Measurements from ENCODE around the gene RASGRF2.

RASGRF2 gene

GRCh38 chr5:81171769-81172168 is 211.6 kb downstream of the RASGRF2 start:
- ChIA-PET POLR2A (no interaction called here), CTCF (no interaction called here)
- TF ChIP-seq, protein P1, sequence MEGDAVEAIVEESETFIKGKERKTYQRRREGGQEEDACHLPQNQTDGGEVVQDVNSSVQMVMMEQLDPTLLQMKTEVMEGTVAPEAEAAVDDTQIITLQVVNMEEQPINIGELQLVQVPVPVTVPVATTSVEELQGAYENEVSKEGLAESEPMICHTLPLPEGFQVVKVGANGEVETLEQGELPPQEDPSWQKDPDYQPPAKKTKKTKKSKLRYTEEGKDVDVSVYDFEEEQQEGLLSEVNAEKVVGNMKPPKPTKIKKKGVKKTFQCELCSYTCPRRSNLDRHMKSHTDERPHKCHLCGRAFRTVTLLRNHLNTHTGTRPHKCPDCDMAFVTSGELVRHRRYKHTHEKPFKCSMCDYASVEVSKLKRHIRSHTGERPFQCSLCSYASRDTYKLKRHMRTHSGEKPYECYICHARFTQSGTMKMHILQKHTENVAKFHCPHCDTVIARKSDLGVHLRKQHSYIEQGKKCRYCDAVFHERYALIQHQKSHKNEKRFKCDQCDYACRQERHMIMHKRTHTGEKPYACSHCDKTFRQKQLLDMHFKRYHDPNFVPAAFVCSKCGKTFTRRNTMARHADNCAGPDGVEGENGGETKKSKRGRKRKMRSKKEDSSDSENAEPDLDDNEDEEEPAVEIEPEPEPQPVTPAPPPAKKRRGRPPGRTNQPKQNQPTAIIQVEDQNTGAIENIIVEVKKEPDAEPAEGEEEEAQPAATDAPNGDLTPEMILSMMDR (IDR thresholded peaks at IDR 0.05; ENCODE audit: insufficient read depth, low read length, missing control alignments): no peak
- DNase-seq (ENCODE audit: low read depth, low spot score): no peak
- no peak overlapping the region for H3K4me3 ChIP-seq (ENCODE audit: low read depth, low read length)

GRCh38 chr5:81172710-81173109 is 212.5 kb downstream of the RASGRF2 start:
- DNase-seq (ENCODE audit: low read depth, low spot score): no peak
- CTCF ChIA-PET: interaction anchor here (0.7 kb wide), 1 partner anchor 21 kb away, joined by 4 read pairs; no protein-coding TSS in a partner anchor
- POLR2A ChIA-PET: no interaction called here

DNA sequence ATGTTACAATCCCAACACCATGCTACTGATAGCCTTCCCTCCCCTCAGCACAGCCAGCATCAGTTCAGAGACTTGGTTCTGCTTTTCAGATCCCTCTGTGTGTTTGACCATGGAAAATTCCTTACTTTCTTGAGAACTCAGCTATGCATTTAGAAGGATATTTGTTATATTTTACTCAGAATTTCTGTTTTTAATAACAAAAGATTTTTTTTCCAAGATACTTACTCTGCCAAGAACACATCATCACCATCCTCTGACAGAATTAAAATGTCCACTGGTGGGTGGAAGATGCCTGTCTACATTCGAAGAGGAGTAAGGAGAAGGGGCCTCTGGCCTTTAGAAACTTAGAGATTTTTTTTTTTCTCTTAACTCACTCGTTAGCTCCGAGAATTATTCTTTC is 216.9 kb downstream of the RASGRF2 start:
- TF ChIP-seq, protein P1 (IDR thresholded peaks at IDR 0.05; ENCODE audit: insufficient read depth, low read length, missing control alignments): no peak
- CTCF ChIA-PET: no interaction called here
- H3K4me3 ChIP-seq (ENCODE audit: low read depth, low read length): no peak overlapping the region
- DNase-seq (ENCODE audit: low read depth, low spot score): no peak
- POLR2A ChIA-PET: no interaction called here

More at GRCh38 chr5:81172710-81173109, 212.5 kb downstream of the RASGRF2 start:
- TF ChIP-seq, protein P1 (IDR thresholded peaks at IDR 0.05; ENCODE audit: insufficient read depth, low read length, missing control alignments): no peak
- H3K4me3 ChIP-seq (ENCODE audit: low read depth, low read length): no peak overlapping the region

DNA sequence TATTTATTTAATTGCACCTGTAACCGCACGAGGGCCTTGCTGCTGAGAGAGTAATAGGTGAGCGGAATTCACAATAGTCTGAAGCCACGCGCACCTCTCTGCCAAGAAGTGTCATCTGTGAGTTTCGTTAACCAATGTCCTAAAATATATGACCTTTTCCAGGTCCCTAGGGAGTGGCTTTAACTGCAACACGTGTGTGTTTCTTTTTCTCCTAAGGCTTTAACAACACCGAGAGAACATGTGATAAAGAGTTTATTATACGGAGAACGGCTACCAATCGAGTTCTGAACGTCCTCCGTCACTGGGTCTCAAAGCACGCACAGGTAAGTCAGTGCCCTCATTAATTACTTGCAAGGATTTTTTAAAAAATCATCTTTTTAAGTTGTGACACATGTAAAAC is 219.8 kb downstream of the RASGRF2 start:
- H3K4me3 ChIP-seq (ENCODE audit: low read depth, low read length): no peak overlapping the region
- no peak for DNase-seq (ENCODE audit: low read depth, low spot score)
- TF ChIP-seq, protein P1 (IDR thresholded peaks at IDR 0.05; ENCODE audit: insufficient read depth, low read length, missing control alignments): no peak
- POLR2A ChIA-PET: no interaction called here
- CTCF ChIA-PET: interaction anchor here (1.3 kb wide), 1 partner anchor 15 kb away, joined by 5 read pairs; no protein-coding TSS in a partner anchor

DNA sequence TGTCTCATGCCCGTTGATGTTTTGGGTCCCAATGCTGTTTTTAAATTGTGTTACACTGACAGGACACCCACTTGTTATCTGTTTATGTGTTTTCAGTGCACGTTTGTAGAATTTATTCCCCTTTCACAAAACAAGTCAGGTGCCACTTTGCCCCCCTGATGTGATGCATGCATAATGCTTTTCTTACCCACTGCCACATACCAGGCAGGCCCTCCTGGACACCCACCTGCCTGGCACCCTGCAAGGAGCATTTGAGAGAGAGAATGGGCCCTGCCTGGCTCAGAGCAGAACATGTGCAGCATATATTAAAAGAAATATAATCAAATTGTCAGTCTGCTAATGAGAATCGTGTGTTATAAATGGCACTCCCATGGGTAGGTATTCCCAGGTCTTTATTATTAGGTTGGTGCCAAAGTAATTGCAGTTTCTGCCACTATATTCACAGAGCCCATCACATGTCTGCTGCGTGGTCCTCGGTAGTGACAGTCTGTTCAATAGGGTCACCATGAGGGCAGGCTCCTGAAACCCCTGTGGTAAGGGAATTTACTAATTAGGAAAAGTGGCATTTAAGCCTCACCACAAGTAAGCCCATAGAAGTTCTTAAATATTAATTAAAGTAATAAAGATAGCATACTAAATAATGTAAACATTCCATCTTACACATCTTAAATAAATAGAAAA is 220.8 kb downstream of the RASGRF2 start:
- H3K4me3 ChIP-seq (ENCODE audit: low read depth, low read length): no peak overlapping the region
- ChIA-PET CTCF (interaction anchor here (1.1 to 3.0 kb wide), 3 partner anchors 11 to 495 kb away, joined by 3 to 18 read pairs (median 9); no protein-coding TSS in a partner anchor), POLR2A (no interaction called here)
- TF ChIP-seq, protein P1 (IDR thresholded peaks at IDR 0.05; ENCODE audit: insufficient read depth, low read length, missing control alignments): no peak
- DNase-seq (ENCODE audit: low read depth, low spot score): no peak

DNA sequence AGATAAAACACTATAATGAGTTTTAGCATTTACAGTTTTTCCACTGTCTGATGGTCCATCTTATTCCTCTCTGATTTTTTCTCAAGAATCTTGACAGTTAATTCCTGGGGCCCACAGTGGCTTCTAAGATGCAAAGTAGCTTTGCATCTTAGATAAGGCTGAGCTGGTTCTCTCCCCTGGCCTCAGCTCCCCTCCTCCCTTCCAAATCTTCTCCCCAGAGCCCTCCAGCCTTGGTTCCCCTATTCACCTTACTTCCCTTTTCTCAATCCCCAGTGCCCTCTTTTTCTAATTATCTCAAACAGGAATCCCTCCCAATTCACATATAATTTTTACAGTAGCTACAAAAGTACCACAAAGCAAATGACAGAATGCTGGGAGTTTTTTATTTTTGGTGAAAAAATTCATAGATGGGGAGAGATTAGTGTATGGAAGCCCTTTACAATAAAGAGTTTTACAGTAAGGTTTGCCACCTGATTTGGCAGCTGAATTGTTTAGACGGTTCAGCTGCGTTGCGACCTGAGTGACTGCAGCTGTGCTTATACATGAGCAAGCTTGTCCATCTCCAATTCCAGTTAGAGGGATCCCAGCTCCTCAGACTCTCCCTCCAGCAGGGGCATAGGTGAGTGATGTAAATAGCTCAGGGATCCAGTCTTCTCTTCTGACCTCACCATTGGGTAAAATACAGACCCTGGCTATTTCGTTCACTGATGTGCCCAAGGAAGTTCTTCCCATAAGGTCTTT is 221.6 kb downstream of the RASGRF2 start:
- POLR2A ChIA-PET: no interaction called here
- no peak for DNase-seq (ENCODE audit: low read depth, low spot score)
- CTCF ChIA-PET: interaction anchor here (1.1 to 3.0 kb wide), 3 partner anchors 10 to 495 kb away, joined by 3 to 18 read pairs (median 9); no protein-coding TSS in a partner anchor
- no peak overlapping the region for H3K4me3 ChIP-seq (ENCODE audit: low read depth, low read length)
- TF ChIP-seq, protein P1 (IDR thresholded peaks at IDR 0.05; ENCODE audit: insufficient read depth, low read length, missing control alignments): no peak

All from AG04449 (cell line).